SKM-1 treated with dmso at 0.1 percent for 144 hours (cell line): ENCODE measurements around the gene PHF23.
A peak's percentile ranks its signal among the peaks of the same experiment; 100 is the strongest.
"Not testable (repeated sequence)": the region's sequence is repeated elsewhere in the genome, so short reads cannot be mapped to it uniquely, and the experiment has no call there.

Experiments used
- DNase-seq: peaks from one replicate; lab custom pipeline; 2025; ENCODE audit not compliant: unreplicated experiment; lab: John Stamatoyannopoulos, UW

Gene PHF23

GRCh38 chr17:7258731-7259554 lies 19.7 kb upstream of the PHF23 start:
- no peak for DNase-seq

GRCh38 chr17:7256766-7257456 lies 17.7 kb upstream of the PHF23 start:
- DNase-seq = no peak

- no peak for DNase-seq
Observed at GRCh38 chr17:7254511-7254910, 15.3 kb upstream of the PHF23 start.

- no peak for DNase-seq
Observed at GRCh38 chr17:7253082-7253481, 13.8 kb upstream of the PHF23 start.

GRCh38 chr17:7252176-7253043 lies 13.2 kb upstream of the PHF23 start, which contains the start of gene ELP5:
Gene ELP5, plus strand, starts transcription at chr17:7252215. Its CDS starts 336 bp downstream, at chr17:7252551.
- DNase-seq = peak; percentile 46

- DNase-seq = peak; percentile 92
Observed at GRCh38 chr17:7251661-7252175, 12.5 kb upstream of the PHF23 start, which contains the start of gene CTDNEP1. Gene CTDNEP1, minus strand, starts transcription at chr17:7251734. Its CDS starts 438 bp downstream, at chr17:7251296.

- no peak for DNase-seq
Observed at GRCh38 chr17:7250695-7251627, 11.7 kb upstream of the PHF23 start.

GRCh38 chr17:7249830-7250229 lies 10.6 kb upstream of the PHF23 start:
- DNase-seq = no peak

GRCh38 chr17:7249214-7249613 lies 10.0 kb upstream of the PHF23 start:
- no peak for DNase-seq

GRCh38 chr17:7248796-7249195 lies 9.5 kb upstream of the PHF23 start:
- DNase-seq = no peak

- no peak for DNase-seq
Observed at GRCh38 chr17:7246779-7247178, 7.5 kb upstream of the PHF23 start.

- DNase-seq = not testable (repeated sequence)
Observed at GRCh38 chr17:7243838-7244237, 4.6 kb upstream of the PHF23 start.

GRCh38 chr17:7243453-7243729 lies 4.1 kb upstream of the PHF23 start:
- no peak for DNase-seq

- peak; percentile 57 for DNase-seq
Observed at GRCh38 chr17:7242717-7243452, 3.6 kb upstream of the PHF23 start.

- peak; percentile 33 for DNase-seq
Observed at GRCh38 chr17:7241783-7242716, 2.8 kb upstream of the PHF23 start, which contains the start of gene GABARAP. Gene GABARAP, minus strand, starts transcription at chr17:7242449. Its CDS starts 119 bp downstream, at chr17:7242330.

GRCh38 chr17:7241090-7241733 lies 2.0 kb upstream of the PHF23 start:
- DNase-seq = no peak

GRCh38 chr17:7240375-7240774 lies 1.1 kb upstream of the PHF23 start:
- DNase-seq = no peak
